ENCODE data around the gene ASIC2.

The ASIC2 gene

DNA sequence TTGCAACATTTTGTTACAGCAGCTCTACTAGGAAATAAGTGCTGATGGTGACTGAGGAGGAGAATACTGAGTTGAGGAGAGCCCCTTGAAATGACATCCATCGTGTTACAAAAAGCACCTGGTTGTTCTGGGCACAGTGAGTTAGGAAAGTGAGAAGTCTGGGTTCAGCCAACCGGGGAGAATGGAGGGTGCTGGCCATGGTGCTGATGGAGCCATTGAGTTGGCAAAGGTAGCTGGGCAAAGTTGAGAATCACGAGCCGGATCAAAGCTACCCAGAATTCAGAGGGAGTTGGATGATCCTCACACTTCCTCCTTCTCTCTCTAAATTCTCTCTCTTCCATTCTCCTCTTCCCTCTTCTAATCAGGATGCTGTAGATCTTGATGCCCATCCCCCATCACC is 35.0 kb upstream of the ASIC2 start:
- TF ChIP-seq, protein P1, sequence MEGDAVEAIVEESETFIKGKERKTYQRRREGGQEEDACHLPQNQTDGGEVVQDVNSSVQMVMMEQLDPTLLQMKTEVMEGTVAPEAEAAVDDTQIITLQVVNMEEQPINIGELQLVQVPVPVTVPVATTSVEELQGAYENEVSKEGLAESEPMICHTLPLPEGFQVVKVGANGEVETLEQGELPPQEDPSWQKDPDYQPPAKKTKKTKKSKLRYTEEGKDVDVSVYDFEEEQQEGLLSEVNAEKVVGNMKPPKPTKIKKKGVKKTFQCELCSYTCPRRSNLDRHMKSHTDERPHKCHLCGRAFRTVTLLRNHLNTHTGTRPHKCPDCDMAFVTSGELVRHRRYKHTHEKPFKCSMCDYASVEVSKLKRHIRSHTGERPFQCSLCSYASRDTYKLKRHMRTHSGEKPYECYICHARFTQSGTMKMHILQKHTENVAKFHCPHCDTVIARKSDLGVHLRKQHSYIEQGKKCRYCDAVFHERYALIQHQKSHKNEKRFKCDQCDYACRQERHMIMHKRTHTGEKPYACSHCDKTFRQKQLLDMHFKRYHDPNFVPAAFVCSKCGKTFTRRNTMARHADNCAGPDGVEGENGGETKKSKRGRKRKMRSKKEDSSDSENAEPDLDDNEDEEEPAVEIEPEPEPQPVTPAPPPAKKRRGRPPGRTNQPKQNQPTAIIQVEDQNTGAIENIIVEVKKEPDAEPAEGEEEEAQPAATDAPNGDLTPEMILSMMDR (IDR thresholded peaks at IDR 0.05; ENCODE audit: control insufficient read depth, insufficient read depth, low read depth, low read length, missing control alignments), result no peak
- DNase-seq (ENCODE audit: low read depth), result no peak

GRCh38 chr17:33324736-33325135 is 31.6 kb upstream of the ASIC2 start:
- H3K4me3 ChIP-seq (ENCODE audit: control insufficient read depth, low read depth, low read length), result no peak overlapping the region
- TF ChIP-seq, protein P1 (IDR thresholded peaks at IDR 0.05; ENCODE audit: control insufficient read depth, insufficient read depth, low read depth, low read length, missing control alignments), result no peak
- DNase-seq (ENCODE audit: low read depth), result no peak

More for the DNA sequence above, 35.0 kb upstream of the ASIC2 start:
- H3K4me3 ChIP-seq (ENCODE audit: control insufficient read depth, low read depth, low read length), result no peak overlapping the region

DNA sequence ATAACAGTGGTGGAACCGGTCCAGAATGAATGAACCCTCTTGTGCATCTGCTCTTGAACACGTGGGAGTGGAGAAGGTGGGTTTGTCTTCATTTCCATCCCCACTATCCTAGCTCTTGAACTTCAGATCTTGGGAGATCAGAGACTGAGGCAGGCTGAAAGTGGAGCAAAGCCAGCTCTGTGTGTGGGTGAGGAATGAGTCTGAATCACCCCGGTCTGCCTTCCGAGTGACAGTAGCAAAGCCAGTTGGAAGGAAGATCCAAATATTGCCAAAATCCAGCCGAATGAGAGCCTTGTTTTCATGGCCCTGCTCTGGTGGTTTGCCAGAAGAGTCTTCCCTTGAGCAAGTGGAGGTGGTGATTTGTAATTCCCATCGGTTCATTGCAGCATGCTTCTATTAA is 29.0 kb upstream of the ASIC2 start:
- H3K4me3 ChIP-seq (ENCODE audit: control insufficient read depth, low read depth, low read length), result no peak overlapping the region
- TF ChIP-seq, protein P1 (IDR thresholded peaks at IDR 0.05; ENCODE audit: control insufficient read depth, insufficient read depth, low read depth, low read length, missing control alignments), result no peak
- no peak for DNase-seq (ENCODE audit: low read depth)

DNA sequence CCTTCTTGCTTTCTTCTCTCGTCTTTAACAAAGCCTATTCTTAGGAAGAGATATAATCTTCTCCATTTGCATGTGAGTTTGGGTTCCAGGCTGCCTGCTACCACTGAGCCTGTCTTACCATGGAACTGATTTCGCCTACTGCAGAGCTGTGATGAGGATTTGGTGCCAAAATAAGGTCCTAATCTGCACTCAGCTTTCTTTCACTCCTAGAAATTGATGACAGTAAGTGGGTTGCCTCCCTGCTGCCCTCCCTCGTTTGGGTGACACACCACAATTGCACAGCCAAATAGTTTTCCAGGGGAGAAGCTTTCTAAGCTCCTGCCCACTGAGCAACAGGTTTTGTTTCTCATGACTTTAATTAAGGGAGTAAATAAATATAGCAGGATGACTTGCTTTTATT is 25.1 kb upstream of the ASIC2 start:
- no peak overlapping the region for H3K4me3 ChIP-seq (ENCODE audit: control insufficient read depth, low read depth, low read length)
- TF ChIP-seq, protein P1 (IDR thresholded peaks at IDR 0.05; ENCODE audit: control insufficient read depth, insufficient read depth, low read depth, low read length, missing control alignments), result no peak
- DNase-seq (ENCODE audit: low read depth), result no peak

GRCh38 chr17:33316746-33317145 is 23.7 kb upstream of the ASIC2 start:
- H3K4me3 ChIP-seq (ENCODE audit: control insufficient read depth, low read depth, low read length), result no peak overlapping the region
- TF ChIP-seq, protein P1 (IDR thresholded peaks at IDR 0.05; ENCODE audit: control insufficient read depth, insufficient read depth, low read depth, low read length, missing control alignments), result no peak
- DNase-seq (ENCODE audit: low read depth), result no peak

DNA sequence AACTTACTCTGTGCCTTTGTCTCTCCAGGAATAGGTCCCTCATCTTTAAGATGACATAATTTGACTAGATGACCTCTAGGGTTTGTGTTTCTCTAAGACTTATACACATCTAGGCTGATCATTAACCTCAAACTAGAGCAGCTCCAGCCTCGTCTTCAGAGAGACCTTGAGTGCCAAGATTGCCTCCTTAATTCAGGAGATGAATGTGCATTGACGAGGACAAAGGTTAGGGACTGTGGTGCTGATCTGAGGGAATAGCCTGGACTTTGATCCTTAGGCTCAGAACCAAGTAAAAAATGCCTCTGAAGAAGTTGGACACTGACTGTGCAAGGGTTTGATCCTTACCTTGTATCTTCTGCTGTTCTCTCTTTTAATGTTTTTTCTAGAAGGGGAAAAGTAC is 17.2 kb upstream of the ASIC2 start:
- TF ChIP-seq, protein P1 (IDR thresholded peaks at IDR 0.05; ENCODE audit: control insufficient read depth, insufficient read depth, low read depth, low read length, missing control alignments), result no peak
- no peak overlapping the region for H3K4me3 ChIP-seq (ENCODE audit: control insufficient read depth, low read depth, low read length)
- DNase-seq (ENCODE audit: low read depth), result no peak

DNA sequence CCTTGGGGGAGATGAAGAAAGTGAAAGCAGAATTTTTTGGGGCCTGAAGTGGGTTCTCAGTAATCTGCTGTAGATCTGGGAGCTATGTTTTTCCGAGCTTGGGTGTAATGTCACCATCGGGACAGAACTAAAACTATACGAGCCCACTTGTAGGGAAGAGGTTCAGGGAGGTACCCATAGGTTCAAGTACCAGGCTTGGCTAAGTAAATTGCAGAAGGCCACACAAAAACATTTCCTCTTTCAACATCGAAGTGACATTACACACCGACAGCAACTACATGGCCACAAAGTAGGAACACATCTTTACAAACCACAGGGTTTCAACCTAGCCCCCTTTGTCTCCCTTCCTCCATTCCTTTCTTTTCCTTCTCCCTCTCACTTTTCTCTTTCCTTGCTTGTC is 10.2 kb upstream of the ASIC2 start:
- no peak overlapping the region for H3K4me3 ChIP-seq (ENCODE audit: control insufficient read depth, low read depth, low read length)
- TF ChIP-seq, protein P1 (IDR thresholded peaks at IDR 0.05; ENCODE audit: control insufficient read depth, insufficient read depth, low read depth, low read length, missing control alignments), result no peak
- DNase-seq (ENCODE audit: low read depth), result no peak
